Esophagus squamous epithelium (tissue), 5 donors: Measurements from ENCODE around the gene ABAT. TPM values are rescaled to one million over a fixed set of nuclear protein-coding genes. Genes with fewer than 3 reads are reported as not detected.

ENCODE experiments used
- DNase-seq: peaks from one replicate; lab custom pipeline; 2025; lab: John Stamatoyannopoulos, UW
- H3K27ac ChIP-seq, 4 donors: fragments of 200-600 bp; sonication (generic); one replicate each; pipeline ENCODE4 v1.5.1; 2016 to 2019; ENCODE audit warnings: mild to moderate bottlenecking in 1 of 4
- H3K27me3 ChIP-seq, 4 donors: fragments of 200-600 bp; sonication (generic); 1 replicate in 3 of 4; 2 replicates in 1 of 4; pipeline versions ENCODE4 v1.5.1 to v1.6.0; 2017 to 2021; ENCODE audit warnings: antibody characterized with exemption in 1 of 4
- H3K36me3 ChIP-seq, 3 donors: fragments of 200-600 bp; sonication (generic); one replicate each; pipeline ENCODE4 v1.5.1; 2016 to 2019
- H3K4me1 ChIP-seq, 3 donors: fragments of 200-600 bp; sonication (generic); one replicate each; pipeline ENCODE4 v1.5.1; 2017 to 2019
- H3K4me3 ChIP-seq, 4 donors: fragments of 200-600 bp; sonication (generic); 1 replicate in 3 of 4; 2 replicates in 1 of 4; pipeline ENCODE4 v1.5.1; 2016 to 2019; ENCODE audit warnings: mild to moderate bottlenecking in 2 of 4, moderate library complexity in 1 of 4
- H3K9me3 ChIP-seq, 3 donors: fragments of 200-600 bp; sonication (generic); one replicate each; pipeline ENCODE4 v1.5.1; 2016 to 2019
- POLR2A ChIP-seq, 4 donors: fragments of 450-650 bp; IDR thresholded peaks; one replicate each; pipeline ENCODE4 v1.6.1; 2017; ENCODE audit warnings: antibody characterized with exemption in 4 of 4, mild to moderate bottlenecking in 4 of 4, moderate library complexity in 3 of 4
- WGBS, 2 donors: methylation state at CpG; one replicate each; pipeline ENCODE4 v1.1.5; 2018; 5-methylcytosine and 5-hydroxymethylcytosine counted together
- intact Hi-C: fragments of 100-400 bp; cut with DNase I; formaldehyde crosslinking; loops from one replicate; pipeline ENCODE4 v1.15.0; 2022
- total RNA-seq, 4 donors: library from RNA; depleted of rRNA; stranded (reverse); fragments of >200 nt; gene quantifications; one replicate each; pipeline ENCODE4 v1.1.0, GENCODE V29; 2016
- TF ChIP-seq, protein P1 (sequence below), 6 experiments: fragments of 450-650 bp in 4 of 6; fragments of 200-600 bp in 2 of 6; sonication (generic) in 2 of 6; IDR thresholded peaks; one replicate each; pipeline ENCODE4 v1.5.1; 2016 to 2019; ENCODE audit warnings: antibody characterized with exemption in 6 of 6, mild to moderate bottlenecking in 4 of 6, moderate library complexity in 4 of 6
- donor health status: DM: yes; HTN: yes; CAD: no.

ABAT gene
- total RNA-seq, 4 donors from 2014 or later: 2.9 to 14.5 (median 9.1) TPM

DNA sequence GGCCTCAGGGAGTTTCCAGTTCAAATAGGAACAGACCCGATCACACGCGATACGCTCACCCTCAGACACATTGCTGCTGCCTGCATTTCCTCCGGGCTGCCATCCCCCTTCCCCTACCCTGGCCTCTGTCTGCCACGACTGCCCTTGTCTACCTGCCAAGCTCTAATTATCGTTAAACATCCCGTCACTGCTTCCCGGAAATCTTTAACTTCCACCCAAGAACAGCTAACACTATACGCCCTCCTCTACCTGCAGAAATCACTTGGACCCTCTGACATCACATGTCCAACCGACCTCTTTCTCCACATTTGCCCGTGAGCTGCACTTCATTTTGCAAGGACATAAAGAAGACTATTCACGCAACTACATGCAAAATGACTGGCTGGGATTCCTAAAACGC is 40.4 kb downstream of the ABAT start:
- no peaks in the 10 kb centered on the region for H3K27me3 ChIP-seq
- H3K36me3 ChIP-seq: peaks cover 0 to 9% (median 0%) of the 10 kb centered on the region in 3 donors
- WGBS, 2 donors: 82 to 88% methylated on average over 14 of the region's 14 CpGs
- no peak for TF ChIP-seq POLR2A (IDR thresholded peaks at IDR 0.05)
- TF ChIP-seq, protein P1, sequence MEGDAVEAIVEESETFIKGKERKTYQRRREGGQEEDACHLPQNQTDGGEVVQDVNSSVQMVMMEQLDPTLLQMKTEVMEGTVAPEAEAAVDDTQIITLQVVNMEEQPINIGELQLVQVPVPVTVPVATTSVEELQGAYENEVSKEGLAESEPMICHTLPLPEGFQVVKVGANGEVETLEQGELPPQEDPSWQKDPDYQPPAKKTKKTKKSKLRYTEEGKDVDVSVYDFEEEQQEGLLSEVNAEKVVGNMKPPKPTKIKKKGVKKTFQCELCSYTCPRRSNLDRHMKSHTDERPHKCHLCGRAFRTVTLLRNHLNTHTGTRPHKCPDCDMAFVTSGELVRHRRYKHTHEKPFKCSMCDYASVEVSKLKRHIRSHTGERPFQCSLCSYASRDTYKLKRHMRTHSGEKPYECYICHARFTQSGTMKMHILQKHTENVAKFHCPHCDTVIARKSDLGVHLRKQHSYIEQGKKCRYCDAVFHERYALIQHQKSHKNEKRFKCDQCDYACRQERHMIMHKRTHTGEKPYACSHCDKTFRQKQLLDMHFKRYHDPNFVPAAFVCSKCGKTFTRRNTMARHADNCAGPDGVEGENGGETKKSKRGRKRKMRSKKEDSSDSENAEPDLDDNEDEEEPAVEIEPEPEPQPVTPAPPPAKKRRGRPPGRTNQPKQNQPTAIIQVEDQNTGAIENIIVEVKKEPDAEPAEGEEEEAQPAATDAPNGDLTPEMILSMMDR (IDR thresholded peaks at IDR 0.05): no peak
- no peak for DNase-seq
- H3K4me1 ChIP-seq: peaks cover 0 to 8% (median 0%) of the 10 kb centered on the region in 3 donors
- peaks cover 0 to 6% (median 0%) of the 10 kb centered on the region in 3 donors for H3K9me3 ChIP-seq
- intact Hi-C loops: no loop called here
- H3K27ac ChIP-seq: no peak overlapping the region
- H3K4me3 ChIP-seq: no peak overlapping the region

GRCh38 chr16:8716052-8716451 is 41.6 kb downstream of the ABAT start:
- no peak overlapping the region for H3K4me3 ChIP-seq
- 84 to 93% methylated on average over 6 of the region's 6 CpGs for WGBS, 2 donors
- no peaks in the 10 kb centered on the region for H3K27me3 ChIP-seq
- H3K27ac ChIP-seq: no peak overlapping the region
- intact Hi-C loops: no loop called here
- TF ChIP-seq, protein P1 (IDR thresholded peaks at IDR 0.05): no peak
- no peak for TF ChIP-seq POLR2A (IDR thresholded peaks at IDR 0.05)
- H3K9me3 ChIP-seq: peaks cover 0 to 6% (median 0%) of the 10 kb centered on the region in 3 donors
- peaks cover 0 to 9% (median 0%) of the 10 kb centered on the region in 3 donors for H3K36me3 ChIP-seq
- DNase-seq: no peak
- peaks cover 0 to 14% (median 0%) of the 10 kb centered on the region in 3 donors for H3K4me1 ChIP-seq

DNA sequence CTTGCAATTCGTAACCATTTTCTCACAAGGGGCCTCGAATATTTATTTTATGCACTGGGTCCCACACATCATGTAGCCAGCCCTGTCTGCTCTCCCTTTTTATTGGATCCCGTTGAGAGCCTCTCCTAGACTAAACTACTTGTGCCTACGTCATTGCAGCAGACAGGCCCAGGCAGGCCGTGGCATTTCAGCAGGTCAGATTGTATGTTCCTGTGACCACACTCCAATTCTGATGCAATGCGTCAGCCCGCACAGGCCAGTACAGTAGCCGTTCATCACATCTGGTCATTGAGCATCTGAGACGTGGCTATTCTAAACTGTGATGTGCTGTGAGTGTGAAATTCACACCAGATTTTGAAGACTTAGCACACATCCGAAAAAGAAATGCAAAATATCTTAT is 42.2 kb downstream of the ABAT start:
- Histone ChIP-seq H3K27me3 (no peaks in the 10 kb centered on the region), H3K27ac (no peak overlapping the region), H3K36me3 (peaks cover 0 to 9% (median 0%) of the 10 kb centered on the region in 3 donors), H3K4me3 (no peak overlapping the region), H3K4me1 (peaks cover 0 to 19% (median 0%) of the 10 kb centered on the region in 3 donors), H3K9me3 (peaks cover 0 to 6% (median 0%) of the 10 kb centered on the region in 3 donors)
- no peak for TF ChIP-seq POLR2A (IDR thresholded peaks at IDR 0.05)
- TF ChIP-seq, protein P1 (IDR thresholded peaks at IDR 0.05): no peak
- WGBS, 2 donors: 57 to 78% methylated on average over 10 of the region's 10 CpGs
- no peak for DNase-seq
- intact Hi-C loops: no loop called here

DNA sequence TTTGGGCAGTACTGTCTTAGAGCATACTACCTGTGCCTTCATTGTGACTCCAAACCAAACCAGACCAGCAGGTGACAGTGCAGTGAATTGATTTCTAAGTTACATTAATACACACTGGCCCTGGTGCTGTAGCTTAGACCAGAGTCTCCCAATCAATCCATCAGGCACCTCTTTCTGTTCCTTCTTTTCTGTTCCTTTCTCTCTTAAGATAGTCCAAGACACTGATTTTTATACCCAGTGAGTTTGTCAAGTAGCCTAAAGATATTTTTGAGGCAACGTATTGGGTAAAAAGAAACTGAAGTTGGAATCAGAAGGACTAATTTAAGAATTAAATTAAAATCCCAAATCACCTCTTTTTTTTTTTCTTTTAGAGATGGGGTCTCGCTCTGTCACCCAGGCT is 43.1 kb downstream of the ABAT start:
- peaks cover 0 to 27% (median 0%) of the 10 kb centered on the region in 3 donors for H3K4me1 ChIP-seq
- H3K4me3 ChIP-seq: no peak overlapping the region
- no peak overlapping the region for H3K27ac ChIP-seq
- intact Hi-C loops: no loop called here
- H3K36me3 ChIP-seq: peaks cover 0 to 9% (median 0%) of the 10 kb centered on the region in 3 donors
- H3K27me3 ChIP-seq: no peaks in the 10 kb centered on the region
- H3K9me3 ChIP-seq: peaks cover 0 to 6% (median 0%) of the 10 kb centered on the region in 3 donors
- no peak for DNase-seq
- TF ChIP-seq, protein P1 (IDR thresholded peaks at IDR 0.05): no peak
- no peak for TF ChIP-seq POLR2A (IDR thresholded peaks at IDR 0.05)
- 96 to 100% methylated on average over 2 of the region's 2 CpGs for WGBS, 2 donors

DNA sequence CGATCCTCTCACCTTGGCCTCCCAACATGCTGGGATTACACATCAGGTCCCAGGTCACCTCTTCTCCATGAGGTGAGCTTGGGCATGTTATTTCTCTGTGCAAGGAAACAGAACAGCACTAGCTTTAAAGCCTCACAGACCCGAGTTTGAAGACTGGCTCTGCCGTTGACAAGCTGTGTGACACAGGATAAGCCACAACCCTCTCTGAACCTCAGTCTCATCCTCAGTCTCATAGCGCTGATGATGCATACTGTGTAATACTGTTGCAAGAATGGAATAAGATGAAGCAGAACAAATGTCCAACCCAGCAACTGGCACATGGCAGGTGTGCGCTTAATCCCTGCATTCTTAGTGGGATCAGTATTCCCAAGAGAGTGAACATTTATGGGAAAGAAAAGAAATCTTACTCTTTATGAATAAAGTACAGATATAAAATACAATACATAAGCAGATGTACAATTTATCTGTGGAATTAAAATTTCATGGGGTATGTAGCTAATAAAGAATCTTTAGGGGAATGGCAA is 43.5 kb downstream of the ABAT start:
- H3K4me1 ChIP-seq: peaks cover 0 to 27% (median 0%) of the 10 kb centered on the region in 3 donors
- peaks cover 0 to 6% (median 0%) of the 10 kb centered on the region in 3 donors for H3K9me3 ChIP-seq
- TF ChIP-seq, protein P1 (IDR thresholded peaks at IDR 0.05): no peak
- TF ChIP-seq POLR2A (IDR thresholded peaks at IDR 0.05): no peak
- H3K27me3 ChIP-seq: no peaks in the 10 kb centered on the region
- H3K36me3 ChIP-seq: peaks cover 0 to 9% (median 0%) of the 10 kb centered on the region in 3 donors
- 94 to 95% methylated on average over 5 of the region's 5 CpGs for WGBS, 2 donors
- intact Hi-C loops: no loop called here
- H3K27ac ChIP-seq: no peak overlapping the region
- no peak for DNase-seq
- no peak overlapping the region for H3K4me3 ChIP-seq
